Cortex of kidney (tissue), 1 donor: ENCODE data around the gene INHA.

Source experiments
- DNase-seq: peaks from one replicate; lab custom pipeline; 2025; lab: John Stamatoyannopoulos, UW

INHA gene

DNA sequence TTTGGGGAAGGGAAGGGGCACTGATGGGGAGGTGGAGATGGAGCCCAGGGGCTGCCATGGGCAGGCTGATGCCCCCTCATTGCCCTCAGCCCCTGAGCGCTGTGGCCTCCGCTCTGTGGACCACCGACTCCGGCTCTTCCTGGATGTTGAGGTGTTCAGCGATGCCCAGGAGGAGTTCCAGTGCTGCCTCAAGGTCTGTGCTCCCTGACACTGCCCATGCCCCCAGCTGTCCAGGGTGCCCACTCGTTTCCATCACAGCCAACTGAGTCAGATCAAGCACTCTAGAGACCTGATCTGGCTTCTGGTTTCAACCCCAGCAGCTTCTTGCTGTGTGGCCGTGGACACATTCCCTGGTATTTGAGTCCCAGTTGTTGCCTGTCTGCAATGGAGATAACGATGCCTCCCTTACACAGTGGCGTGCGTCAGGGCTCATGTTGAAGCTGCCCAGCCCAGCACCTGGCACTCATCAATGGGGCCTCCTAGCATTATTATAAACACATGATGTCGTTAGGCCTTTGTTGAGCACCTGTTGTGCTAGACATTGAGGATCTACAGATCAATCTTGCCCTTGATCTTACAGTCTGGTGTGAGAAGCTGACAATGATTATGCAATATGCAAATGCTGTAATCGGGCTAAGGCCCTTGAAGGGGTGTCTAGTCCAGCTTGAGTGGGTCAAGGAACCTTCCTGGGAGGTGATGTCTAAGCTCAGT lies 39.9 kb downstream of the INHA start:
- no peak for DNase-seq

DNA sequence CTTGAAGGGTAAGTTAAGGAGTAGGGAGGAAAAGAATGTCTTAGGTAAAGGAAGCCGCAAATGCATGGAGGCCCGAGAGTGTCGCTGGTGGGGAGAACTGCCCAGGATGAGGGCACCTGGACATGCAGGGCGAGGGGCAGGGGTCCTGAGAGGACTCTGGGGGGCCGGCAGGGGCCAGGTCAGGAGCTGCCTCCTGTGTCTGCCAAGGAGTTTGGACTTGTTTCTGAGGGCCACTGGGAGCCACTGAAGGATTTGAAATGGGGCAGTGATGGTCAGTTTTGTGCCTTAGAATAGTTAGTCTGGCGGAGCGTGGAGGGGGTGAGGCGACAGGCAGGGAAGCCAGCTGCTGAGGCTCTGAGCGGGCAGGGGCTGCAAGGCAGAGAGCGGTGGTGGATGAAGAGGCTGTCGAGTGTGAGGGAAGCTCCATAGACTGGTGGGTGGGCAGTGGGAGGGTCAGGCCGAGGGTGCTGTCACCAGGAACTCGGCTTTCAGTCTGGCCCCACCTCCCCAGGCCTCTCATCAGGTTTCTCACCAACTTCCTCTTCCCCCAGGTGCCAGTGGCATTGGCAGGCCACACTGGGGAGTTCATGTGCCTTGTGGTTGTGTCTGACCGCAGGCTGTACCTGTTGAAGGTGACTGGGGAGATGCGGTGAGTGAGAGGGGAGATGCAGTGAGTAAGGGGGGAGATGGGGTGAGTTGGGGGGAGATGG lies 40.6 kb downstream of the INHA start:
- no peak for DNase-seq

DNA sequence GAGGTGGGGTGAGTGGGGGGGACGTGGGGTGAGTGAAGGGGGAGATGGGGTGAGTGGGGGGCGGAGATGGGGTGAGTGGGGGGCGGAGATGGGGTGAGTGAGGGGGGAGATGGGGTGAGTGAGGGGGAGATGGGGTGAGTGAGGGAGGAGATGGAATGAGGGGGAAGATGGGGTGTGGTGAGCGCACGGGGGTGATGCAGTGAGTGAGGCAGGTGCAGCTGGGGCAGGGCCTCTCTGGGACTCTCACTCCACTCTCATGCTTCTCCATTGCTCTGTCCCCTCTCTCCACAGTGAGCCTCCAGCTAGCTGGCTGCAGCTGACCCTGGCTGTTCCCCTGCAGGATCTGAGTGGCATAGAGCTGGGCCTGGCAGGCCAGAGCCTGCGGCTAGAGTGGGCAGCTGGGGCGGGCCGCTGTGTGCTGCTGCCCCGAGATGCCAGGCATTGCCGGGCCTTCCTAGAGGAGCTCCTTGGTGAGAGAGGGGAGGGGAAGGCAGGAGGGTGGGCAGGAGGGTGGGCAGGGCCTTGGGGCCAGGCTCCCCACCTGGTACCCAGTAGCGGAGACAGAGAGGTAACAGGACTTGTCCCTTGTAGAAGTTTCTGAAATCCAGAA lies 41.5 kb downstream of the INHA start:
- no peak for DNase-seq

DNA sequence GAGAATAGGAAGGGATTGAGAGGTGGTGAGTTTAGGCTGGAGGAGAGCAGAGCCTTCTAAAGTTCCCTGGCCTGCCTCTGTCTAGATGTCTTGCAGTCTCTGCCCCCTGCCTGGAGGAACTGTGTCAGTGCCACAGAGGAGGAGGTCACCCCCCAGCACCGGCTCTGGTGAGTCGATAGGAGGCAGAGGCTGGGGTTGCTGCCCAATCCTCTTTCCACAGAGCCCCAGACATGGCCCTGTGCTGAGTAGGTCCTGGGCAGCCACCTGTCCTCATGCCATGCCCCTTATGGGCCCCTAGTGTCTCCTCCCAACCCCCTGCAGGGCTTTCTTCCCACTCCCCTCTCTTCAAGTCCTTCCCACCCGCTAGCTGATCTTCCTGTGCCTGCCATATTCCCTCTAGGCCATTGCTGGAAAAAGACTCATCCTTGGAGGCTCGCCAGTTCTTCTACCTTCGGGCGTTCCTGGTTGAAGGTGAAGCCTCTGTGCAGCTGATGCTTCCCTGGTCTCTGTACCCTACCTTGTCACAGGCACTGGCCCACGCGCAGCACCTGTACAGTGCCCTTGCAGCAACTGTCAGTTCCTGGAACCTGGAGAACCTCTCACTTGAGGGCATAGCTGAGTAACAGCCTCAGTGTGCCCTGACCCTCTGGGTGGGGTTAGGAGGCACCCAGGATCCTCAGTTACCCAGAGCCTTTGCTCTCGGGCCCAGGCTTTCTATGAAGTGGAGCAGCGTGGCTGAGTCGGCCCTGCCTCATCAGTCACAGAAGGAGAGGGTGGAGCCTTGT lies 42.2 kb downstream of the INHA start:
- no peak for DNase-seq

GRCh38 chr2:219615036-219615435 lies 42.9 kb downstream of the INHA start:
- DNase-seq, result no peak

DNA sequence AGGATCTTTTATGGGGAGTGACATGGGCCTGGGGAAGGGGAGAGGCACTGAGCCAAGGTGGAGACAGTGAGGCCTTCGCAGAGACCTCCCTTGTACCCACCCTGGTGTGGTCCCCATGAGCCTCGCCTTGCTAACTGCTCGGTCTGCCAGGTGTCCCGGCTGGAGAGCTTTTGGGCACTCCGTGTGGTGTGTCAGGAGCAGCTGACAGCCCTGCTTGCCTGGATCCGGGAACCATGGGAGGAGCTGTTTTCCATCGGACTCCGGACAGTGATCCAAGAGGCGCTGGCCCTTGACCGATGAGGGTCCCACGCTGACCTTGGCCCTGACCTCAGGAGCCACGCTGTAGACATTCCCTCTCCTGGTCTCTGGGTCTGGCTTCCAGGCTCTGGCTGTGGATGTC lies 43.8 kb downstream of the INHA start:
- DNase-seq, result no peak

- no peak for DNase-seq
Measured at GRCh38 chr2:219616550-219616949, 44.4 kb downstream of the INHA start.

DNA sequence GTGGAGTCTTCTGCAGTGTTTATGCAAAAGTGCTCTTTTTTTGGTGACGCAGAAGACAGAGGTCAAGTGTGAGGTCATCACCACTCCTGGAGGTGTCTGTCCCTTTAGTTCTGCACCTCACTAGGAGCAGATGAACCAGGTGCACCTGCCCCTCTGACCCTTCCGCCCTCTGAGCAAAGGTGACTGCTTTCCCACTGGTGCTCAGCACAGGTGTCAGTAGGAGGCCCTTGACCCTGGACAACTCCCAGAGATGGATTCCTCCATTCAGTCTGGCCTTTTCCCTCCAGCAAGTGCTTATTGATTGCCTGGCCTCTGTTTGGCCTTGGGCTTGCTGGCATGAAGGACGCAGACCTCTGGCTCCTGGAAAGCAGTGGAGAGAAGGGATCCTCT lies 46.6 kb downstream of the INHA start:
- no peak for DNase-seq

DNA sequence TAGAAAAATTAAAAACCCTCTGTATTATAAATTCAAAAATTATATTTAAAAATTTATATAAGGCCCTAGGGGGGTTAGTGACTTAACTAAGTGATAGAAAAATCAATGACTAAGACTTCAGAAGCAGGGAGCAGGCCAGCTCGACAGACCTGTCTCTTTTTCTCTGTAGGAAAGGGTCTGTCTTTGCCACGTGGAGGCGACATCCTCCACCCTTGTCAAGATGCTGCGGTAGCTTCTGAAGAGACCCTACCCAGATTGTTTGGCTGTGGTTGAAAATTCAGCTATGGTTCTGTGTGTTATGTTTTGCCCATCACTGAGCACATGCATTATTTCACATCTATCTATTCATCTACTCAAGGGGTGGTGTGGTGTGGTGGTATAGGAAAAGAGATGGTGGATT lies 47.1 kb downstream of the INHA start:
- no peak for DNase-seq

DNA sequence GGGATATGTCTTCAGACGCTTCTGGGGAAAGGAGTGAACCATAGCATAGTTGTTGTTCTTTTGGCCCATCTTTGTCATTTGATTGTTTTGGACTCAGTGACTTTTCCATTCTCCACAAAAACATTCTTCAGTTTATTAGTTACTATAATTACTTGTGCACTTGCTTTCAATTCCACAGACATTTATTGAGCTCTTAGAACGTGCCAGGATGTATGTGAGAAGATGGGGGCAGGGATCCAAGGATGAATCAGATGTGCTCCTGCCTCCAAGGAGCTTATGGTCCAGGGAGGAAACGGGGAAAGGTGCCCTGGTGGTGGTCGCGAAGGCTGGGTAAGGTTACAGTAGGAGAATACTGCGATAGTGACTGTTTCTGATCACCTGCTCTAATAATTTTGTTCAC lies 48.4 kb downstream of the INHA start:
- DNase-seq, result no peak

GRCh38 chr2:219621935-219622334 lies 49.8 kb downstream of the INHA start:
- no peak for DNase-seq

GRCh38 chr2:219622472-219622871 lies 50.4 kb downstream of the INHA start:
- DNase-seq, result no peak

DNA sequence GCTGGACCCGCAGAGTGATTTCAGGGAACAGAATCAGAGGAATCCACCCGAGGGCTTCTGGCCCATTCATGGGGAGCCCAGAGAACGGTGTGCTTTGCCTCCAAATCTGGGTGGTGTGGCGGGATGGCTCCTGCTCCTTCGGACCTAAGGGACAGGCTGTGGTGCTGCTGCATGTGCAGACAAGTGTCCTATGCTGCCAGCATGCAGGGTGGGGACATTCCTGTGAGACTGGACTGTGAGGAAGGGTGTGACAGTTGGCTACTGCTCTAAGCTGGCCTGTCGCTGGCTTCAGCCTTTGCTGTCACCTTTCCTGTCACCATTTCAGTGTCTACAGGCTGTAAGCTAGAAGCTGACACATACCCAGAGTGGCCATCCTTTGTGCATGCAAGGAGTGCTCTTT lies 52.5 kb downstream of the INHA start:
- no peak for DNase-seq

- no peak for DNase-seq
Measured at GRCh38 chr2:219625179-219625578, 53.1 kb downstream of the INHA start.
